Measurements from ENCODE around the gene LIN28B. TPM values are rescaled to one million over a fixed set of nuclear protein-coding genes. Genes with fewer than 3 reads are reported as not detected.

LIN28B gene
- polyA plus RNA-seq, 1 experiment: not detected

DNA sequence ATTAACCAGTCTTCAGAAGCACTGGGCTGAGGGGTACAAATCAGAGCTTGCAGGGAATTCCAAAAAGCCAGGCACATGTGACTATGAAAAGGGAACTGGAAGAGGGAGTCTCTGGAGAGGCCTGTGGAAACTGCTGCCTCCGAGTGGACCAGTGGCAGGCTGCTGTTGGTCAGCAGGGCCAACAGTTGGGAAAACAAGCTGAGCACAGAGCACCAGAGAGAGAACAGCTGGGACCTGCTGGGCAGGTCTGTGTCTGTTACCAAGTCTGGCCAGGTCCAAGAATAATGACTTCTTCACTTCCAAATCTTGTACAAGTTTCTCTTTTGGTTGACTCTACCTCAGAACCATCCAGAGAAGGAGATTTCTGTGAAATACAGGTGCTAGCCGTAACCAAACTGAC, 81.4 kb downstream of the LIN28B start:
- TF ChIP-seq, protein P1, sequence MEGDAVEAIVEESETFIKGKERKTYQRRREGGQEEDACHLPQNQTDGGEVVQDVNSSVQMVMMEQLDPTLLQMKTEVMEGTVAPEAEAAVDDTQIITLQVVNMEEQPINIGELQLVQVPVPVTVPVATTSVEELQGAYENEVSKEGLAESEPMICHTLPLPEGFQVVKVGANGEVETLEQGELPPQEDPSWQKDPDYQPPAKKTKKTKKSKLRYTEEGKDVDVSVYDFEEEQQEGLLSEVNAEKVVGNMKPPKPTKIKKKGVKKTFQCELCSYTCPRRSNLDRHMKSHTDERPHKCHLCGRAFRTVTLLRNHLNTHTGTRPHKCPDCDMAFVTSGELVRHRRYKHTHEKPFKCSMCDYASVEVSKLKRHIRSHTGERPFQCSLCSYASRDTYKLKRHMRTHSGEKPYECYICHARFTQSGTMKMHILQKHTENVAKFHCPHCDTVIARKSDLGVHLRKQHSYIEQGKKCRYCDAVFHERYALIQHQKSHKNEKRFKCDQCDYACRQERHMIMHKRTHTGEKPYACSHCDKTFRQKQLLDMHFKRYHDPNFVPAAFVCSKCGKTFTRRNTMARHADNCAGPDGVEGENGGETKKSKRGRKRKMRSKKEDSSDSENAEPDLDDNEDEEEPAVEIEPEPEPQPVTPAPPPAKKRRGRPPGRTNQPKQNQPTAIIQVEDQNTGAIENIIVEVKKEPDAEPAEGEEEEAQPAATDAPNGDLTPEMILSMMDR (IDR thresholded peaks at IDR 0.05; ENCODE audit: insufficient read depth, low read depth, low read length): no peak
- ChIA-PET CTCF (no interaction called here), POLR2A (no interaction called here)
- no peak overlapping the region for H3K4me3 ChIP-seq (ENCODE audit: low read depth, low read length)
- no peak for DNase-seq (ENCODE audit: low read depth)
- no peaks in the 10 kb centered on the region for H3K36me3 ChIP-seq (ENCODE audit: control insufficient read depth, insufficient read depth, low read length)
- no peaks in the 10 kb centered on the region for H3K27me3 ChIP-seq (ENCODE audit: control insufficient read depth, insufficient read depth, low read length)

GRCh38 chr6:105041880-105042279, 85.0 kb downstream of the LIN28B start:
- Histone ChIP-seq H3K4me3 (ENCODE audit: low read depth, low read length) (no peak overlapping the region), H3K36me3 (ENCODE audit: control insufficient read depth, insufficient read depth, low read length) (no peaks in the 10 kb centered on the region), H3K27me3 (ENCODE audit: control insufficient read depth, insufficient read depth, low read length) (no peaks in the 10 kb centered on the region)
- DNase-seq (ENCODE audit: low read depth): no peak
- ChIA-PET POLR2A (no interaction called here), CTCF (no interaction called here)
- TF ChIP-seq, protein P1 (IDR thresholded peaks at IDR 0.05; ENCODE audit: insufficient read depth, low read depth, low read length): no peak

DNA sequence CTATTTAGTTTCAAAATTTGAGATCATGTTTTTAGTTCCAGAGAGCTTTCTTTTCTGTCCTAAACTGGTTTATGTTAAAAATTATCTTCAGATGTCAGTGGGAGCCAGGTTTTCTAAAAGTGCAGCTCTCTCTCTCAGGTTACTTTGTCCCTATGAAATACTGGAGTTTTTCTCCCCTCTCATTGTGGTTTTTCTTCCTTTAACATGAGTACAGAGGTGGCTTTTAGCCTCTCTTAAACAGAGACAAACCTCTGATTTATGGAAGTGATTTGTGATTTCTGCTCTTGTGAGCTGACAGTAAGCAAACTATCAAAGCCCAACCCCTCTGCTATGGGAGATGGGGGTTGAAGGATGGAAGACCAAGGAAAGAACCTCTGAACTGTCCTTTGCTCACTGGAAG, 85.7 kb downstream of the LIN28B start:
- ChIA-PET CTCF (no interaction called here), POLR2A (interaction anchor here (0.7 kb wide), 1 partner anchor 68 kb away, joined by 4 read pairs; no protein-coding TSS in a partner anchor)
- TF ChIP-seq, protein P1 (IDR thresholded peaks at IDR 0.05; ENCODE audit: insufficient read depth, low read depth, low read length): no peak
- no peaks in the 10 kb centered on the region for H3K27me3 ChIP-seq (ENCODE audit: control insufficient read depth, insufficient read depth, low read length)
- DNase-seq (ENCODE audit: low read depth): no peak
- H3K4me3 ChIP-seq (ENCODE audit: low read depth, low read length): no peak overlapping the region
- H3K36me3 ChIP-seq (ENCODE audit: control insufficient read depth, insufficient read depth, low read length): no peaks in the 10 kb centered on the region

DNA sequence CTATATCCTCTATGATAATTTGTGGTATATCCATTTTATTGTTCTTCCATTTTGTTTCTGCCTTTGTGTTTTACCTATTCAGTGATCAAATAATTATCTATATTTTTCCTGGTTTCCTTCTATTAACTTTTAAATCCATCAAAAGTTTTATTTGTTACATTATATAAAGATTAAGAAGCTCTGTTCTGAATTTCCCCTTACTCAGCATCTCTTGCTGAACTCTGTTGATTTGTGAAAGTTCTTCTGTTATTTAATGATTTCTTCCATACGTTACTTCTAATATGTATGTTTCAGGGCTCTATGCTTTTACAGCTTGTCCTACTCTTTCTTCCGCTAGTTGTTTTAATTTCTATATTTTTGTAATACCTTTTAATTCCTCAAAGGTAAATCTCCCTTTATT, 87.1 kb downstream of the LIN28B start:
- POLR2A ChIA-PET: interaction anchor here (0.6 kb wide), 1 partner anchor 29 kb away, joined by 4 read pairs; no protein-coding TSS in a partner anchor

GRCh38 chr6:105045526-105045925, 88.6 kb downstream of the LIN28B start:
- DNase-seq (ENCODE audit: low read depth): no peak
- POLR2A ChIA-PET: no interaction called here
- H3K36me3 ChIP-seq (ENCODE audit: control insufficient read depth, insufficient read depth, low read length): no peaks in the 10 kb centered on the region
- H3K4me3 ChIP-seq (ENCODE audit: low read depth, low read length): no peak overlapping the region
- no peaks in the 10 kb centered on the region for H3K27me3 ChIP-seq (ENCODE audit: control insufficient read depth, insufficient read depth, low read length)
- TF ChIP-seq, protein P1 (IDR thresholded peaks at IDR 0.05; ENCODE audit: insufficient read depth, low read depth, low read length): no peak
- CTCF ChIA-PET: no interaction called here

More for the DNA sequence above, 87.1 kb downstream of the LIN28B start:
- H3K27me3 ChIP-seq (ENCODE audit: control insufficient read depth, insufficient read depth, low read length): no peaks in the 10 kb centered on the region
- TF ChIP-seq, protein P1 (IDR thresholded peaks at IDR 0.05; ENCODE audit: insufficient read depth, low read depth, low read length): no peak
- no peaks in the 10 kb centered on the region for H3K36me3 ChIP-seq (ENCODE audit: control insufficient read depth, insufficient read depth, low read length)
- H3K4me3 ChIP-seq (ENCODE audit: low read depth, low read length): no peak overlapping the region
- DNase-seq (ENCODE audit: low read depth): no peak
- CTCF ChIA-PET: no interaction called here

All from BJ (cell line).